Gastrocnemius medialis (tissue), 4 donors: ENCODE measurements around the gene NR3C2.

Experiments
- CTCF ChIP-seq, 5 experiments: fragments of 450-650 bp in 3 of 5; fragments of 200-600 bp in 2 of 5; sonication (generic) in 2 of 5; IDR thresholded peaks in 4 of 5; conservative IDR thresholded peaks in 1 of 5; 1 replicate in 4 of 5; 2 replicates in 1 of 5; pipeline ENCODE4 v1.5.1; 2016 to 2019; ENCODE audit warnings: antibody characterized with exemption in 5 of 5, mild to moderate bottlenecking in 3 of 5, moderate library complexity in 3 of 5
- POLR2A ChIP-seq, 2 donors: fragments of 450-650 bp; IDR thresholded peaks; one replicate each; pipeline ENCODE4 v1.6.1; 2017; ENCODE audit warnings: antibody characterized with exemption in 2 of 2, mild to moderate bottlenecking in 2 of 2, moderate library complexity in 2 of 2

GRCh38 chr4:148441624-148441985, 609 bp downstream of the NR3C2 start:
- TF ChIP-seq CTCF (IDR thresholded peaks at IDR 0.05 in 4 of 5, conservative IDR thresholded peaks at IDR 0.05 in 1 of 5) (no peak), POLR2A (IDR thresholded peaks at IDR 0.05) (no peak)
